SK-N-SH (cell line): ENCODE data around the gene TRPV5. TPM values are rescaled to one million over a fixed set of nuclear protein-coding genes. Genes with fewer than 3 reads are reported as not detected.

Experiments used
- CTCF ChIA-PET: fragments of 300-600, 350-600 bp; formaldehyde crosslinking; extraction: SDS; loops from one replicate; lab custom pipeline; 2021; lab: Yijun Ruan, JAX
- POLR2A ChIA-PET: fragments of 350-600 bp; sonication (Branson Sonifier 250); formaldehyde crosslinking; extraction: SDS; loops from one replicate; lab custom pipeline; 2020; ENCODE audit warnings: antibody characterized with exemption, inconsistent platforms; lab: Yijun Ruan, JAX
- DNase-seq: peaks from one replicate; pipeline ENCODE4 v3.0.0; 2012
- H2AFZ ChIP-seq: fragments of 200-600 bp; sonication (generic); 2 replicates; pipeline ENCODE4 v1.8.1; 2016; ENCODE audit warnings: antibody characterized with exemption, mild to moderate bottlenecking, low read depth
- H3F3A ChIP-seq: fragments of 200-600 bp; sonication (generic); replicated peaks from 2 replicates; pipeline ENCODE3; 2016; ENCODE audit warnings: antibody characterized with exemption, mild to moderate bottlenecking; ENCODE audit not compliant: insufficient read depth
- H3K27ac ChIP-seq, 2 experiments: fragments of 200-500 bp in 1 of 2; fragments of 200-600 bp in 1 of 2; sonication (Bioruptor generic) in 1 of 2; sonication (generic), shearing (Covaris generic) in 1 of 2; 2 replicates each; pipeline versions ENCODE4 v1.5.1 to v1.6.1; 2014 to 2016; ENCODE audit warnings: low read depth in 2 of 2, inconsistent platforms in 1 of 2, low read length in 1 of 2, mild to moderate bottlenecking in 1 of 2, mixed read lengths in 1 of 2
- H3K27me3 ChIP-seq: fragments of 200-600 bp; sonication (generic), shearing (Covaris generic); 2 replicates; pipeline ENCODE4 v1.6.1; 2016; ENCODE audit warnings: mixed run types; ENCODE audit not compliant: insufficient read depth
- H3K36me3 ChIP-seq, 2 experiments: fragments of 200-500 bp in 1 of 2; fragments of 200-600 bp in 1 of 2; sonication (Bioruptor generic) in 1 of 2; sonication (generic) in 1 of 2; replicated peaks in 1 of 2; 2 replicates each; pipeline versions ENCODE3 to v1.5.1; 2014 to 2016; ENCODE audit warnings: low read length in 1 of 2, mild to moderate bottlenecking in 1 of 2; ENCODE audit not compliant: insufficient read depth in 2 of 2, control insufficient read depth in 1 of 2
- H3K4me1 ChIP-seq, 2 experiments: fragments of 200-500 bp in 1 of 2; fragments of 200-600 bp in 1 of 2; sonication (Bioruptor generic) in 1 of 2; sonication (generic), shearing (Covaris generic) in 1 of 2; 2 replicates each; pipeline versions ENCODE4 v1.5.1 to v1.6.1; 2014 to 2016; ENCODE audit warnings: low read depth in 1 of 2, low read length in 1 of 2, mixed run types in 1 of 2; ENCODE audit not compliant: insufficient read depth in 2 of 2, control insufficient read depth in 1 of 2
- H3K4me2 ChIP-seq: fragments of 200-600 bp; sonication (generic), shearing (Covaris generic); 2 replicates; pipeline ENCODE4 v1.6.1; 2017; ENCODE audit warnings: mixed run types
- H3K4me3 ChIP-seq, 2 experiments: fragments of 200-500 bp in 1 of 2; fragments of 200-600 bp in 1 of 2; sonication (Bioruptor generic) in 1 of 2; sonication (generic), shearing (Covaris generic) in 1 of 2; 2 replicates each; pipeline versions ENCODE4 v1.5.1 to v1.8.1; 2014 to 2016; ENCODE audit warnings: low read depth in 2 of 2, inconsistent platforms in 1 of 2, low read length in 1 of 2, mild to moderate bottlenecking in 1 of 2, mixed read lengths in 1 of 2, moderate library complexity in 1 of 2
- H3K79me2 ChIP-seq: fragments of 200-600 bp; sonication (generic); 2 replicates; pipeline ENCODE4 v1.8.1; 2017; ENCODE audit warnings: mild to moderate bottlenecking; ENCODE audit not compliant: insufficient read depth
- H3K9ac ChIP-seq: fragments of 200-600 bp; sonication (generic); 2 replicates; pipeline ENCODE4 v1.6.1; 2017; ENCODE audit warnings: mixed run types
- H3K9me2 ChIP-seq: fragments of 200-600 bp; sonication (generic); 2 replicates; pipeline ENCODE4 v1.6.1; 2017; ENCODE audit warnings: mixed run types
- H3K9me3 ChIP-seq: fragments of 200-600 bp; sonication (generic); 2 replicates; pipeline ENCODE4 v1.6.1; 2017; ENCODE audit warnings: mixed run types, mild to moderate bottlenecking, moderate library complexity
- H4K20me1 ChIP-seq: fragments of 200-600 bp; sonication (generic); 2 replicates; pipeline ENCODE4 v1.6.1; 2017; ENCODE audit warnings: mild to moderate bottlenecking, mixed run types; ENCODE audit not compliant: insufficient read depth
- EZH2phosphoT487 ChIP-seq: fragments of 200-600 bp; sonication (generic); IDR thresholded peaks from 2 replicates; pipeline ENCODE4 v1.6.1; 2017; ENCODE audit warnings: low read depth, mixed run types, mild to moderate bottlenecking, antibody characterized with exemption, moderate library complexity, borderline replicate concordance
- FOSL2 ChIP-seq: IDR thresholded peaks from 2 replicates; pipeline ENCODE4 v1.4.0; 2012; ENCODE audit warnings: low read depth, mild to moderate bottlenecking, moderate library complexity, borderline replicate concordance
- FOXJ3 ChIP-seq: sonication (generic); formaldehyde crosslinking; IDR thresholded peaks from 2 replicates; pipeline ENCODE4 v1.5.1; 2020; ENCODE audit warnings: mild to moderate bottlenecking, missing genetic modification reagents
- FOXM1 ChIP-seq: IDR thresholded peaks from 2 replicates; pipeline ENCODE4 v1.4.0; 2012; ENCODE audit warnings: low read depth, mild to moderate bottlenecking
- GATA2 ChIP-seq: sonication (generic); formaldehyde crosslinking; IDR thresholded peaks from 2 replicates; pipeline ENCODE4 v1.5.0; 2020; ENCODE audit warnings: mild to moderate bottlenecking, missing genetic modification reagents
- MEF2A ChIP-seq: IDR thresholded peaks from 2 replicates; pipeline ENCODE4 v1.4.0; 2012; ENCODE audit warnings: low read depth, borderline replicate concordance
- NFIC ChIP-seq: IDR thresholded peaks from 2 replicates; pipeline ENCODE4 v1.4.0; 2012; ENCODE audit warnings: borderline replicate concordance
- NRF1 ChIP-seq: IDR thresholded peaks from 2 replicates; pipeline ENCODE4 v1.6.1; 2012; ENCODE audit warnings: low read depth, mild to moderate bottlenecking, low read length
- REST ChIP-seq: IDR thresholded peaks from 2 replicates; pipeline ENCODE4 v1.6.1; 2012; ENCODE audit warnings: mild to moderate bottlenecking, low read depth, low read length, moderate library complexity
- SIN3A ChIP-seq: IDR thresholded peaks from 2 replicates; pipeline ENCODE4 v1.6.1; 2012; ENCODE audit warnings: low read depth, mild to moderate bottlenecking, low read length, moderate library complexity, borderline replicate concordance
- TAF1 ChIP-seq: IDR thresholded peaks from 2 replicates; pipeline ENCODE4 v1.6.1; 2012; ENCODE audit warnings: low read depth, mild to moderate bottlenecking, low read length, moderate library complexity, borderline replicate concordance
- TCF12 ChIP-seq: IDR thresholded peaks from 2 replicates; pipeline ENCODE4 v1.4.0; 2012
- USF1 ChIP-seq: IDR thresholded peaks from 2 replicates; pipeline ENCODE4 v1.4.0; 2012; ENCODE audit warnings: low read depth, borderline replicate concordance
- USF2 ChIP-seq: fragments of 150-350 bp; IDR thresholded peaks from 2 replicates; pipeline ENCODE4 v1.6.1; 2017; ENCODE audit warnings: antibody characterized with exemption, low read length, low read depth, borderline replicate concordance
- WGBS: methylation state at CpG from one replicate; pipeline ENCODE4 v1.1.6; 2017; ENCODE audit warnings: low lambda C conversion rate; 5-methylcytosine and 5-hydroxymethylcytosine counted together
- polyA plus RNA-seq, 3 experiments: library from polyadenylated mRNA; depleted of rRNA; stranded (reverse); fragments of >200 nt; gene quantifications; 2 replicates each; pipeline ENCODE4 v1.2.3, GENCODE V29; 2012
- TF ChIP-seq, protein P1 (sequence below): fragments of 200-600 bp; sonication (generic); IDR thresholded peaks from 2 replicates; pipeline ENCODE4 v1.6.1; 2017; ENCODE audit warnings: antibody characterized with exemption, mild to moderate bottlenecking, moderate library complexity
- TF ChIP-seq, protein P2 (sequence below): IDR thresholded peaks from 2 replicates; pipeline ENCODE4; 2012
- TF ChIP-seq, protein P3 (sequence below): fragments of 150-350 bp; IDR thresholded peaks from 2 replicates; pipeline ENCODE4 v1.6.1; 2016; ENCODE audit warnings: mild to moderate bottlenecking, low read depth, low read length

TRPV5 gene
- polyA plus RNA-seq, 1 of the 3 experiments (the other 2 are of a cell fraction): not detected

DNA sequence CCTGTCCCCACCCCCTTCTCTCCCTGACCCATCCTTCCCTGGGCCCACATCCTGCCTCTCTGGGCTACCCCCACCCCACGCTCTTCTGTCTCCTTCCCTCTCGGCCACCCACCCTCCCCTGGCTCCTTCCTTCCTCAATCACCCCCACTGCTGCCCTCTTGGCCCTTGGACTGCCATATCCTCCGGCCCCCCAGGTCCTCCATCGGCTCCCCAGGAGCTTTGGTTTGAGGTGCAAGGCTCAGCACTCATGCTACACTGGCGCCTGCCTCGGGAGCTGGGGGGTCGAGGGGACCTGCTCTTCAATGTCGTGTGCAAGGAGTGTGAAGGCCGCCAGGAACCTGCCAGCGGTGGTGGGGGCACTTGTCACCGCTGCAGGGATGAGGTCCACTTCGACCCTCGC is 67.8 kb downstream of the TRPV5 start:
- Histone ChIP-seq H3K27ac (no peak overlapping the region), H2AFZ (no peak overlapping the region), H4K20me1 (no peaks in the 10 kb centered on the region), H3K9me2 (no peaks in the 10 kb centered on the region), H3K4me1 (no peaks in the 10 kb centered on the region), H3K36me3 (no peaks in the 10 kb centered on the region), H3K4me3 (no peak overlapping the region), H3F3A (no peaks in the 10 kb centered on the region), H3K27me3 (peaks cover 11% of the 10 kb centered on the region), H3K4me2 (no peak overlapping the region), H3K9ac (no peak overlapping the region), H3K9me3 (no peaks in the 10 kb centered on the region), H3K79me2 (no peaks in the 10 kb centered on the region)
- WGBS: 45% methylated on average over 13 of the region's 13 CpGs
- no peak for TF ChIP-seq TAF1
- no peak for TF ChIP-seq NFIC
- no peak for TF ChIP-seq GATA2
- no peak for TF ChIP-seq EZH2phosphoT487
- TF ChIP-seq REST: no peak
- TF ChIP-seq USF1: no peak
- TF ChIP-seq MEF2A: no peak
- no peak for TF ChIP-seq NRF1
- no peak for TF ChIP-seq FOXM1
- TF ChIP-seq USF2: no peak
- TF ChIP-seq, protein P1, sequence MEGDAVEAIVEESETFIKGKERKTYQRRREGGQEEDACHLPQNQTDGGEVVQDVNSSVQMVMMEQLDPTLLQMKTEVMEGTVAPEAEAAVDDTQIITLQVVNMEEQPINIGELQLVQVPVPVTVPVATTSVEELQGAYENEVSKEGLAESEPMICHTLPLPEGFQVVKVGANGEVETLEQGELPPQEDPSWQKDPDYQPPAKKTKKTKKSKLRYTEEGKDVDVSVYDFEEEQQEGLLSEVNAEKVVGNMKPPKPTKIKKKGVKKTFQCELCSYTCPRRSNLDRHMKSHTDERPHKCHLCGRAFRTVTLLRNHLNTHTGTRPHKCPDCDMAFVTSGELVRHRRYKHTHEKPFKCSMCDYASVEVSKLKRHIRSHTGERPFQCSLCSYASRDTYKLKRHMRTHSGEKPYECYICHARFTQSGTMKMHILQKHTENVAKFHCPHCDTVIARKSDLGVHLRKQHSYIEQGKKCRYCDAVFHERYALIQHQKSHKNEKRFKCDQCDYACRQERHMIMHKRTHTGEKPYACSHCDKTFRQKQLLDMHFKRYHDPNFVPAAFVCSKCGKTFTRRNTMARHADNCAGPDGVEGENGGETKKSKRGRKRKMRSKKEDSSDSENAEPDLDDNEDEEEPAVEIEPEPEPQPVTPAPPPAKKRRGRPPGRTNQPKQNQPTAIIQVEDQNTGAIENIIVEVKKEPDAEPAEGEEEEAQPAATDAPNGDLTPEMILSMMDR: no peak
- no peak for TF ChIP-seq FOSL2
- no peak for TF ChIP-seq FOXJ3 (CRISPR knock-in tag)
- TF ChIP-seq TCF12: no peak
- TF ChIP-seq, protein P2, sequence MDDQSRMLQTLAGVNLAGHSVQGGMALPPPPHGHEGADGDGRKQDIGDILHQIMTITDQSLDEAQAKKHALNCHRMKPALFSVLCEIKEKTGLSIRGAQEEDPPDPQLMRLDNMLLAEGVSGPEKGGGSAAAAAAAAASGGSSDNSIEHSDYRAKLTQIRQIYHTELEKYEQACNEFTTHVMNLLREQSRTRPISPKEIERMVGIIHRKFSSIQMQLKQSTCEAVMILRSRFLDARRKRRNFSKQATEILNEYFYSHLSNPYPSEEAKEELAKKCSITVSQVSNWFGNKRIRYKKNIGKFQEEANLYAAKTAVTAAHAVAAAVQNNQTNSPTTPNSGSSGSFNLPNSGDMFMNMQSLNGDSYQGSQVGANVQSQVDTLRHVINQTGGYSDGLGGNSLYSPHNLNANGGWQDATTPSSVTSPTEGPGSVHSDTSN: no peak
- no peak for TF ChIP-seq SIN3A
- TF ChIP-seq, protein P3, sequence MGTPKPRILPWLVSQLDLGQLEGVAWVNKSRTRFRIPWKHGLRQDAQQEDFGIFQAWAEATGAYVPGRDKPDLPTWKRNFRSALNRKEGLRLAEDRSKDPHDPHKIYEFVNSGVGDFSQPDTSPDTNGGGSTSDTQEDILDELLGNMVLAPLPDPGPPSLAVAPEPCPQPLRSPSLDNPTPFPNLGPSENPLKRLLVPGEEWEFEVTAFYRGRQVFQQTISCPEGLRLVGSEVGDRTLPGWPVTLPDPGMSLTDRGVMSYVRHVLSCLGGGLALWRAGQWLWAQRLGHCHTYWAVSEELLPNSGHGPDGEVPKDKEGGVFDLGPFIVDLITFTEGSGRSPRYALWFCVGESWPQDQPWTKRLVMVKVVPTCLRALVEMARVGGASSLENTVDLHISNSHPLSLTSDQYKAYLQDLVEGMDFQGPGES: no peak
- peak; percentile 38 for DNase-seq
- ChIA-PET POLR2A (no interaction called here), CTCF (interaction anchor here (0.6 to 12.2 kb wide), 41 partner anchors 7 to 453 kb away, joined by 3 to 154 read pairs (median 5); partner anchors contain the start of gene EPHB6)
